Stimulated activated CD8-positive, alpha-beta memory T cell treated with anti-CD3 and anti-CD28 coated beads, Interleukin-4, amount 100 ng/mL, for 1 hour (primary cell): Measurements from ENCODE around the gene PCDHGA8.
"Not testable (repeated sequence)": the region's sequence is repeated elsewhere in the genome, so short reads cannot be mapped to it uniquely, and the experiment has no call there.

Experiments used
- DNase-seq, 2 donors: peaks; one replicate each; pipeline ENCODE4 v3.0.0-alpha.2; 2020; ENCODE audit warnings: low read depth in 2 of 2, low spot score in 1 of 2

Gene PCDHGA8

DNA sequence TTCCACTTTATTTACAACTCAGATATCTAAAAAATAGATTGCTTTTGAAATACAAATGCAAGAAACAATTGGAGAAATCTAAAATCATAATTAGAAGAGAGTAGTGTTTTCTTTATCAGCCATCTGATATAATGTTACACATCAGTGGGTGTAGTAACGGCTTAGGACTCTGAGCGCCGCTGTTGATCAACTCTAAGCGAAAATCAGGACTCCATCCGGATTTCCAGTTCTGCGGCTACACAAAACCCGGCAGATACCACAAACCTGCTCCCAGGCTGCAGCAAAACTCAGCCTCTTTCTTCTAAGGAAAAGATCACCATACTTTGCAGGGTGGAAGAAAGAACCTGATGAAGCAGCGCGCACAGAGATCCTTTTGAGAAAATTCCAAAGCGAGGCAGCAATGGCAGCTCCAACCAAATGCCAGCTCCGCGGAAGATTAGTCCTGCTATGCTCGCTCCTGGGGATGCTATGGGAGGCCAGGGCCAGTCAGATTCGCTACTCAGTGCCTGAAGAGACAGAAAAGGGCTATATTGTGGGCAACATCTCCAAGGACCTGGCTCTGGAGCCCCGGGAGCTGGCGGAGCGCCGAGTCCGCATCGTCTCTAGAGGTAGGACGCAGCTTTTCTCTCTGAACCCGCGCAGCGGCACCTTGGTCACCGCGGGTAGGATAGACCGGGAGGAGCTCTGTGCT, 10.3 kb downstream of the PCDHGA8 start, which contains the start of gene PCDHGA9:
Gene PCDHGA9 (plus strand): TSS at position 226 of the 691 bp plus-strand sequence. CDS start 175 bp downstream, at position 401.
- no peak for DNase-seq

DNA sequence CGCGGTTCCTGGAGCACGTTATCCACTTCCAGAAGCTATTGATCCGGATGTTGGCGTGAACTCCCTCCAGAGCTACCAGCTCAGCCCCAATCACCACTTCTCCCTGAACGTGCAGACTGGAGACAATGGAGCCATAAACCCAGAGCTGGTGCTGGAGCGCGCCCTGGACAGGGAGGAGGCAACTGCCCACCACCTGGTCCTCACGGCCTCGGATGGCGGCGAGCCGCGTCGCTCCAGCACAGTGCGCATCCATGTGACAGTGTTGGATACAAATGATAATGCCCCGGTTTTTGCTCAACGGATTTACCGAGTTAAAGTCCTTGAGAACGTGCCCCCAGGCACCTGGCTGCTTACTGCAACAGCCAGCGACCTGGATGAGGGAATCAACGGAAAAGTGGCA, 11.0 kb downstream of the PCDHGA8 start:
- DNase-seq, result no peak

DNA sequence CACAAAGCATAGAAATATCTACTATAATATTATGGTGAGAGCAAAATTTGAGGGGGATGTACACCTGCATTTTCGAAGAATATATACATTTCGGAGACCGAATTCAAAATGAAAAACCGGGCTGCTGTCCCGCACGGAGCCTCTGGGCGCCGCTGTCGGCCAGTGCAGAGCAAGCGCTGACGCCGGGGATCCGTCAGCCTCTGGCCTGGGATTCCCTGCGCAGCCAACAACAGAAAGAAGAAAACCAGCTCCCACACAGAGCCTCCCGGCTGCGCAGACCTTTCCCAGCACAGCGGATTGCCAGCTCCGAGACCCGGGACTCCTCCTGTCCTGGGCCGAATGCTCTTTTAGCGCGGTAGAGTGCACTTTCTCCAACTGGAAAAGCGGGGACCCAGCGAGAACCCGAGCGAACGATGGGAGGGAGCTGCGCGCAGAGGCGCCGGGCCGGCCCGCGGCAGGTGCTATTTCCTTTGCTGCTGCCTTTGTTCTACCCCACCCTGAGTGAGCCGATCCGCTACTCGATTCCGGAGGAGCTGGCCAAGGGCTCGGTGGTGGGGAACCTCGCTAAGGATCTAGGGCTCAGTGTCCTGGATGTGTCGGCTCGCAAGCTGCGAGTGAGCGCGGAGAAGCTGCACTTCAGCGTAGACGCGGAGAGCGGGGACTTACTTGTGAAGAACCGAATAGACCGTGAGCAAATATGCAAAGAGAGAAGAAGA, 15.5 kb downstream of the PCDHGA8 start, which contains the start of gene PCDHGB6:
Gene PCDHGB6 (plus strand): TSS at position 232 of the 716 bp plus-strand sequence. CDS start 182 bp downstream, at position 414.
- DNase-seq, result not testable (repeated sequence)

DNA sequence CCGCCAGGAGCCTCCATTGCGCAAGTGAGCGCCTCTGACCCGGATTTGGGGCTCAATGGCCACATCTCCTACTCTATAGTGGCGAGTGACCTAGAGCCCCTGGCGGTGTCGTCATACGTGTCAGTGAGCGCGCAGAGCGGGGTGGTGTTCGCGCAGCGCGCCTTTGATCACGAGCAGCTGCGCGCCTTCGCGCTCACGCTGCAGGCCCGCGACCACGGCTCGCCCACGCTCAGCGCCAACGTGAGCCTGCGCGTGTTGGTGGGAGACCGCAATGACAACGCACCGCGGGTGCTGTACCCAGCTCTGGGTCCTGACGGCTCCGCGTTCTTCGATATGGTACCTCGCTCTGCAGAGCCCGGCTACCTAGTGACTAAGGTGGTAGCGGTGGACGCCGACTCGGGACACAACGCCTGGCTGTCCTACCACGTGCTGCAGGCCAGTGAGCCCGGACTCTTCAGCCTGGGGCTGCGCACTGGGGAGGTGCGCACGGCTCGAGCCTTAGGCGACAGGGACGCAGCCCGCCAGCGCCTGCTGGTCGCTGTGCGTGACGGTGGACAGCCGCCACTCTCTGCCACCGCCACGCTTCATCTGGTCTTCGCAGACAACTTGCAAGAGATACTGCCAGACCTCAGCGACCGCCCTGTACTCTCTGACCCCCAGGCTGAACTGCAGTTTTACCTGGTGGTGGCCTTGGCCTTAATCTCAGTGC, 17.3 kb downstream of the PCDHGA8 start:
- DNase-seq, result no peak

DNA sequence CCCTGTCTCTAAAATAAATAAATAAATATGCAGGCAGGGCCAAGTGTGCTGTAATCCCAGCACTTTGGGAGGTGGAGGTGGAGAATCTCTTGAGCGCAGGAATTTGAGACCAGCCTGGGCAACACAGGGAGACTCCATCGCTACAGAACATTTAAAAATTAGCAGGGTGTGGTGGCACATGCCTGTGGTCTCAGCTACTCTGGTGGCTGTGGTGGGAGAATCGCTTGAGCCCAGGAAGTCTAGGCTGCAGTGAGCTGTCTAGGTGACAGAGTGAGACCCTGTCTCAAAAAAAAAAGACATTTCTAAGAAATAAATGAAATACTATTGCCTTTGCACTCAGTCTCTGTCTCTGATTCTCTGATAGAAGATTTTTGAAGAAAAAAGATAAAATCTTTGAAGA, 19.1 kb downstream of the PCDHGA8 start:
- DNase-seq, result no peak

DNA sequence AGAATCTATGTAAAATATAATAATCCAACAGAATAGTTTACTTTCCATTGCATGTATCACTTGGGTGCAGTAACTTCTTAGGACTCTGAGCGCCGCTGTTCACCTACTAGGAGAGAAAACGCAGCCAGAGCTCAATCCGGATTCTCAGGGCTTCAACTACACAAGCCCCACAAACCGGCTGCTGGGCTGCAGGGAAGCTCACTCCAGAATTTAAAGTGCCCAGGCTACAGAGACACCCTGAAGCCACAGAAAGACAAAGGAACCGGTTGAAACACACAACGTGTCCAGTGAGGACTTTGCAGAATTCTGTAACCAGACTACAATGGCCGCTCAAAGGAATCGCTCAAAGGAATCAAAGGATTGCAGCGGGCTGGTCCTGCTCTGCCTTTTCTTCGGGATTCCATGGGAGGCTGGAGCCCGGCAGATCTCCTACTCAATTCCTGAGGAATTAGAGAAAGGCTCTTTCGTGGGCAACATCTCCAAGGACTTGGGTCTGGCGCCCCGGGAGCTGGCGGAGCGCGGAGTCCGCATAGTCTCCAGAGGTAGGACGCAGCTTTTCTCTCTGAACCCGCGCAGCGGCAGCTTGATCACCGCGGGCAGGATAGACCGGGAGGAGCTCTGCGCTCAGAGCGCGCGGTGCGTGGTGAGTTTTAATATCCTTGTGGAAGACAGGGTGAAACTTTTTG, 20.6 kb downstream of the PCDHGA8 start, which contains the start of gene PCDHGA10:
Gene PCDHGA10 (plus strand): TSS at position 134 of the 686 bp plus-strand sequence. CDS start 189 bp downstream, at position 323.
- no peak for DNase-seq

DNA sequence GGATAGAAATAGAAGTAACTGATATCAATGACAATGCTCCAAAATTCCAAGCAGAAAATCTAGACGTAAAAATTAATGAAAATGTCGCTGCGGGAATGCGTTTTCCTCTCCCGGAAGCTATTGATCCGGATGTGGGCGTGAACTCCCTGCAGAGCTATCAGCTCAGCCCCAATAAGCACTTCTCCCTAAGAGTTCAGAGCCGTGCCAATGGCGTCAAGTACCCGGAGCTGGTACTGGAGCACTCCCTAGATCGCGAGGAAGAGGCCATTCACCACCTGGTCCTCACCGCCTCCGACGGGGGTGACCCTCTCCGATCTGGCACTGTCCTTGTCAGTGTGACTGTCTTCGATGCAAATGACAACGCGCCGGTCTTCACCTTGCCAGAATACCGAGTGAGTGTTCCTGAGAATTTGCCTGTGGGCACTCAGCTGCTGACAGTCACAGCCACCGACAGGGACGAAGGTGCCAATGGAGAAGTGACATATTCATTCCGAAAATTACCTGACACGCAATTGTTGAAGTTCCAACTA, 21.2 kb downstream of the PCDHGA8 start:
- no peak for DNase-seq

DNA sequence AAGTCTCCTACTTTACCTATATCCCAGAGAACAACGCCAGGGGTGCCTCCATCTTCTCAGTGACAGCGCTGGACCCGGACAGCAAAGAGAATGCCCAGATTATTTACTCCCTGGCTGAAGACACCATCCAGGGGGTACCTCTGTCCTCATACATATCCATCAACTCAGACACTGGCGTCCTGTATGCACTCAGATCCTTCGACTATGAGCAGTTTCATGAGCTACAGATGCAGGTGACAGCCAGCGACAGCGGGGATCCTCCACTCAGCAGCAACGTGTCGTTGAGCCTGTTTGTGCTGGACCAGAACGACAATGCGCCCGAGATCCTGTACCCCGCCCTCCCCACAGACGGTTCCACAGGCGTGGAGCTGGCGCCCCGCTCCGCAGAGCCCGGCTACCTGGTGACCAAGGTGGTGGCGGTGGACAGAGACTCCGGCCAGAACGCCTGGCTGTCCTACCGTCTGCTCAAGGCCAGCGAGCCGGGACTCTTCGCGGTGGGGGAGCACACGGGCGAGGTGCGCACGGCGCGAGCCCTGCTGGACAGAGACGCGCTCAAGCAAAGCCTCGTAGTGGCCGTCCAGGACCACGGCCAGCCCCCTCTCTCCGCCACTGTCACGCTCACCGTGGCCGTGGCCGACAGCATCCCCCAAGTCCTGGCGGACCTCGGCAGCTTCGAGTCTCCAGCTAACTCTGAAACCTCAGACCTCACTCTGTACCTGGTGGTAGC, 22.3 kb downstream of the PCDHGA8 start:
- not testable (repeated sequence) for DNase-seq

DNA sequence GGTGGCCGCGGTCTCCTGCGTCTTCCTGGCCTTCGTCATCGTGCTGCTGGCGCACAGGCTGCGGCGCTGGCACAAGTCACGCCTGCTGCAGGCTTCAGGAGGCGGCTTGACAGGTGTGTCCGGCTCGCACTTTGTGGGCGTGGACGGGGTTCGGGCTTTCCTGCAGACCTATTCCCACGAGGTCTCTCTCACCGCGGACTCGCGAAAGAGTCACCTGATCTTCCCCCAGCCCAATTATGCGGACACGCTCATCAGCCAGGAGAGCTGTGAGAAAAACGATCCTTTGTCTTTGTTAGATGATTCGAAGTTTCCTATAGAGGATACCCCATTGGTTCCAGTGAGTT, 22.8 kb downstream of the PCDHGA8 start:
- DNase-seq, result not testable (repeated sequence)

DNA sequence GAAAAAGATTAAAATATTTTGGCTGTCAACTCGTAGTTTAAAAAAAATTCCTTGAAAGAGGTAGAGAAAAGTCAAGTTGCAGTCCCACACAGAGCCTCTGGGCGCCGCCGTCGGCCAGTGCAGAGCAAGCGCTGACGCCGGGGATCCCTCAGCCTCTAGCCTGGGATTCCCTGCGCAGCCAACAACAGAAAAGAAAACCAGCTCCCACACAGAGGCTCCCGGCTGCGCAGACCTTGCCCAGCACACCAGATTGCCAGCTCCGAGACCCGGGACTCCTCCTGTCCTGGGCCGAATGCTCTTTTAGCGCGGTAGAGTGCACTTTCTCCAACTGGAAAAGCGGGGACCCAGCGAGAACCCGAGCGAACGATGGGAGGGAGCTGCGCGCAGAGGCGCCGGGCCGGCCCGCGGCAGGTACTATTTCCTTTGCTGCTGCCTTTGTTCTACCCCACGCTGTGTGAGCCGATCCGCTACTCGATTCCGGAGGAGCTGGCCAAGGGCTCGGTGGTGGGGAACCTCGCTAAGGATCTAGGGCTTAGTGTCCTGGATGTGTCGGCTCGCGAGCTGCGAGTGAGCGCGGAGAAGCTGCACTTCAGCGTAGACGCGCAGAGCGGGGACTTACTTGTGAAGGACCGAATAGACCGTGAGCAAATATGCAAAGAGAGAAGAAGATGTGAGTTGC, 25.2 kb downstream of the PCDHGA8 start, which contains the start of gene PCDHGB7:
Gene PCDHGB7 (plus strand): TSS at position 184 of the 679 bp plus-strand sequence. CDS start 183 bp downstream, at position 367.
- DNase-seq, result not testable (repeated sequence)

DNA sequence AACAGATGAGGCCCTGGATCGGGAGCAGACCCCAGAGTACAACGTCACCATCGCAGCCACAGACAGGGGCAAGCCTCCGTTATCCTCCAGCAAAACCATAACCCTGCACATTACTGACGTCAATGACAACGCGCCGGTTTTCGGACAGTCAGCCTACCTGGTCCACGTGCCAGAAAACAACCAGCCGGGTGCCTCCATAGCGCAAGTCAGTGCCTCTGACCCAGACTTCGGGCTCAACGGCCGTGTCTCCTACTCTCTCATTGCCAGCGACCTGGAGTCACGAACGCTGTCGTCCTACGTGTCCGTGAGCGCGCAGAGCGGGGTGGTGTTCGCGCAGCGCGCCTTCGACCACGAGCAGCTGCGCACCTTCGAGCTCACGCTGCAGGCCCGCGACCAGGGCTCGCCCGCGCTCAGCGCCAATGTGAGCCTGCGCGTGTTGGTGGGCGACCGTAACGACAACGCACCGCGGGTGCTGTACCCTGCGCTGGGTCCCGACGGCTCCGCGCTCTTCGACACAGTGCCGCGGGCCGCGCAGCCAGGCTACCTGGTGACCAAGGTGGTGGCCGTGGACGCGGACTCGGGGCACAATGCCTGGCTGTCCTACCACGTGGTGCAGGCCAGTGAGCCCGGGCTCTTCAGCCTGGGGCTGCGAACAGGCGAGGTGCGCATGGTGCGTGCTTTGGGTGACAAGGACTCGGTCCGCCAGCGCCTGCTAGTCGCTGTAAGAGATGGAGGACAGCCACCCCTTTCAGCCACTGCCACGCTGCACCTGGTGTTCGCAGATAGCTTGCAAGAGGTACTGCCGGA, 26.8 kb downstream of the PCDHGA8 start:
- DNase-seq, result no peak

DNA sequence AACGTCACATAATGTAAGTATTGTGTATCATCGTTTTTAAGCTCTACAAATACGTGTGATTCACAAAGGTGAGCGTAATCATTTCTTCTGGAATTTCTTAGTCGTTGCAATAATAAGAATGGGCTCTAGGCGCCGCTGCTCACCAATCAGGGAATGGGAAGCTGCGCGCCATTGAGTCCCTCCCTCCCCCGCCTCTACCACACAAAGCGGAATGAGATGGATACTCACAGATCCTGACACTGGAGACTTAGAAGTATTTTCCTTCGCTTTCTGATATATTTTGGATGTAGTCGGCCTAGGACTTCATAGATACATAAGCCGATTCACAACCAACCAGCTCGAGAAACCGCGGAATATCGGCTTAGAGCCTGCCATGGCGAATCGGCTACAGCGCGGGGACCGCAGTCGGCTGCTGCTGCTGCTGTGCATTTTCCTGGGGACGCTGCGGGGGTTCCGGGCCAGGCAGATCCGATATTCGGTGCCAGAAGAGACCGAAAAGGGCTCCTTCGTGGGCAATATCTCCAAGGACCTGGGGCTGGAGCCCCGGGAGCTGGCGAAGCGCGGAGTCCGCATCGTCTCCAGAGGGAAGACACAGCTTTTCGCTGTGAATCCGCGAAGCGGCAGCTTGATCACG, 28.5 kb downstream of the PCDHGA8 start, which contains the start of gene PCDHGA11:
Gene PCDHGA11 (plus strand): TSS at position 197 of the 634 bp plus-strand sequence. CDS start 177 bp downstream, at position 374.
- DNase-seq, result no peak

DNA sequence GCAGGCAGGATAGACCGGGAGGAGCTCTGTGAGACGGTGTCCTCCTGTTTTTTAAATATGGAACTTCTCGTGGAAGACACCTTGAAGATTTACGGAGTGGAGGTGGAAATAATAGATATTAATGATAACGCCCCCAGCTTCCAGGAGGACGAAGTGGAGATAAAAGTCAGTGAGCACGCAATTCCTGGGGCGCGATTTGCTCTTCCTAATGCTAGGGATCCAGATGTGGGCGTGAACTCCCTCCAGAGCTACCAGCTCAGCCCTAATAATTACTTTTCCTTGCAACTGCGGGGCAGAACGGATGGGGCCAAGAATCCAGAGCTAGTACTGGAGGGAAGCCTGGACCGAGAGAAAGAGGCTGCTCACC, 29.0 kb downstream of the PCDHGA8 start:
- DNase-seq, result no peak

DNA sequence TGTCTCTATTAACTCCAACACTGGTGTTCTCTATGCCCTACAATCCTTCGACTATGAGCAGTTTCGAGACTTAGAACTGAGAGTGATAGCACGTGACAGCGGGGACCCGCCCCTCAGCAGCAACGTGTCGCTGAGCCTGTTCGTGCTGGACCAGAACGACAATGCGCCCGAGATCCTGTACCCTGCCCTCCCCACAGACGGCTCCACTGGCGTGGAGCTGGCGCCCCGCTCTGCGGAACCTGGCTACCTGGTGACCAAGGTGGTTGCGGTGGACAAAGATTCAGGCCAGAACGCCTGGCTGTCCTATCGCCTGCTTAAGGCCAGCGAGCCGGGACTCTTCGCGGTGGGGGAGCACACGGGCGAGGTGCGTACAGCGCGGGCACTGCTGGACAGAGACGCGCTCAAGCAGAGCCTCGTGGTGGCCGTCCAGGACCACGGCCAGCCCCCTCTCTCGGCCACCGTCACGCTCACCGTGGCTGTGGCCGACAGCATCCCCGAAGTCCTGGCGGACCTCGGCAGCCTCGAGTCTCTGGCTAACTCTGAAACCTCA, 30.4 kb downstream of the PCDHGA8 start:
- DNase-seq, result no peak

DNA sequence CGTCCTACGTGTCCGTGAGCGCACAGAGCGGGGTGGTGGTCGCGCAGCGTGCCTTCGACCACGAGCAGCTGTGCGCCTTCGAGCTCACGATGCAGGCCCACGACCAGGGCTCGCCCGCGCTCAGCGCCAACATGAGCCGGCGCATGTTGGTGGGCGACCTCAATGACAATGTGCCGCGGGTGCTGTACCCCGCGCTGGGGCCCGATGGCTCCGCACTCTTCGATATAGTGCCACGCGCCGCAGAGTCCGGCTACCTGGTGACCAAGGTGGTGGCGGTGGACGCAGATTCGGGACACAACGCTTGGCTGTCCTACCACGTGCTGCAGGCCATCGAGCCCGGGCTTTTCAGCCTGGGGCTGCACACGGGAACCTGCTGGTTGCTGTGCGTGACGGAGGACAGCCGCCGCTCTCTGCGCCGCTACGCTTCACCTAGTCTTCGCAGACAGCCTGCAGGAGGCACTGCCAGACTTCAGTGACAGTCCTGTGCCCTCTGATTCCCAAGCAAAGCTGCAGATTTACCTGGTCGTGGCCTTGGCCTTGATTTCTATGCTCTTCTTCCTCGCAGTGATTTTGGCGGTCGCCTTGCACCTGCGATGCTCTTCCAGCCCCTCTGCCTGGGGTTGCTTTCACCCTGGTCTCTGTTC, 35.5 kb downstream of the PCDHGA8 start:
- no peak for DNase-seq

DNA sequence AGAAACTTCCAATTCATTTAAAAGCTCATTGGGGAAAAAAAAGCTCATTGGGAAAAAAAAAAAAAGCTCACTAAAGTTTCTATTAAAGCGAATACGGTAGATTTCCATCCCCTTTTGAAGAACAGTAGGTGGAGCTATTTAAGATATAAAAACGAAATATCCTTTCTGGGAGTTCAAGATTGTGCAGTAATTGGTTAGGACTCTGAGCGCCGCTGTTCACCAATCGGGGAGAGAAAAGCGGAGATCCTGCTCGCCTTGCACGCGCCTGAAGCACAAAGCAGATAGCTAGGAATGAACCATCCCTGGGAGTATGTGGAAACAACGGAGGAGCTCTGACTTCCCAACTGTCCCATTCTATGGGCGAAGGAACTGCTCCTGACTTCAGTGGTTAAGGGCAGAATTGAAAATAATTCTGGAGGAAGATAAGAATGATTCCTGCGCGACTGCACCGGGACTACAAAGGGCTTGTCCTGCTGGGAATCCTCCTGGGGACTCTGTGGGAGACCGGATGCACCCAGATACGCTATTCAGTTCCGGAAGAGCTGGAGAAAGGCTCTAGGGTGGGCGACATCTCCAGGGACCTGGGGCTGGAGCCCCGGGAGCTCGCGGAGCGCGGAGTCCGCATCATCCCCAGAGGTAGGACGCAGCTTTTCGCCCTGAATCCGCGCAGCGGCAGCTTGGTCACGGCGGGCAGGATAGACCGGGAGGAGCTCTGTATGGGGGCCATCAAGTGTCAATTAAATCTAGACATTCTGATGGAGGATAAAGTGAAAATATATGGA, 38.1 kb downstream of the PCDHGA8 start, which contains the start of gene PCDHGA12:
Gene PCDHGA12 (plus strand): TSS at position 176 of the 782 bp plus-strand sequence. CDS start 253 bp downstream, at position 429.
- no peak for DNase-seq
